Caco-2 (cell line): ENCODE results near the gene TEX11. TPM values are rescaled to one million over a fixed set of nuclear protein-coding genes. Genes with fewer than 3 reads are reported as not detected.

ENCODE experiments used
- BruUV-seq: library from RNA; stranded (reverse); fragments of 400-500 nt; replicated peaks from 2 replicates; lab custom pipeline; 2021; lab: Mats Ljungman, UMichigan
- CTCF ChIA-PET: fragments of 300-600 bp; sonication (Branson Sonifier 250); formaldehyde crosslinking; loops from one replicate; lab custom pipeline; 2022; ENCODE audit warnings: antibody characterized with exemption; lab: Charles Lee
- POLR2A ChIA-PET: fragments of 300-600 bp; sonication (Branson Sonifier 250); formaldehyde crosslinking; loops from one replicate; lab custom pipeline; 2022; ENCODE audit warnings: antibody characterized with exemption; lab: Charles Lee
- DNase-seq, 2 experiments: peaks; one replicate each; pipeline versions ENCODE4 v3.0.0 to v3.0.0-alpha.2; 2020 to 2022
- H3K27me3 ChIP-seq: replicated peaks from 2 replicates; pipeline ENCODE4 v1.6.0; 2011; ENCODE audit warnings: low read length; ENCODE audit not compliant: control insufficient read depth, insufficient read depth
- H3K36me3 ChIP-seq: 2 replicates; pipeline ENCODE4 v1.5.1; 2011; ENCODE audit warnings: low read length; ENCODE audit not compliant: control insufficient read depth, insufficient read depth
- H3K4me1 ChIP-seq: fragments of 250-450 bp; sonication (Bioruptor Pico); 2 replicates; pipeline ENCODE4 v1.5.1; 2020; ENCODE audit warnings: mild to moderate bottlenecking
- H3K4me3 ChIP-seq: 2 replicates; pipeline ENCODE4 v1.5.1; 2011; ENCODE audit warnings: low read depth, mild to moderate bottlenecking, control low read depth, low read length
- H3K9me3 ChIP-seq: fragments of 250-450 bp; sonication (Bioruptor Pico); 2 replicates; pipeline ENCODE4 v1.5.1; 2020; ENCODE audit warnings: mild to moderate bottlenecking, moderate library complexity
- H3K27ac Mint-ChIP-seq: one replicate; pipeline ENCODE4 v1.8.0; 2022; ENCODE audit warnings: mixed read lengths; ENCODE audit not compliant: unreplicated experiment
- H3K27me3 Mint-ChIP-seq: one replicate; pipeline ENCODE4 v1.8.0; 2022; ENCODE audit warnings: mixed read lengths; ENCODE audit not compliant: insufficient read depth, unreplicated experiment
- H3K36me3 Mint-ChIP-seq: one replicate; pipeline ENCODE4 v1.8.0; 2022; ENCODE audit warnings: mild to moderate bottlenecking, mixed read lengths; ENCODE audit not compliant: insufficient read depth, unreplicated experiment
- H3K4me1 Mint-ChIP-seq: one replicate; pipeline ENCODE4 v1.8.0; 2022; ENCODE audit warnings: low read depth, mixed read lengths; ENCODE audit not compliant: unreplicated experiment
- H3K4me3 Mint-ChIP-seq: one replicate; pipeline ENCODE4 v1.8.0; 2022; ENCODE audit warnings: mild to moderate bottlenecking, moderate library complexity, mixed read lengths; ENCODE audit not compliant: unreplicated experiment
- H3K9me3 Mint-ChIP-seq: one replicate; pipeline ENCODE4 v1.8.0; 2022; ENCODE audit warnings: mixed read lengths; ENCODE audit not compliant: unreplicated experiment
- intact Hi-C: fragments of 100-400 bp; cut with micrococcal nuclease; formaldehyde crosslinking; loops from one replicate; pipeline ENCODE4 v1.10.0; 2022; ENCODE audit not compliant: unreplicated experiment
- total RNA-seq: library from RNA; stranded (reverse); gene quantifications from 2 replicates; pipeline ENCODE4 v1.2.3, GENCODE V29; 2022
- TF ChIP-seq, protein P1 (sequence below), 2 experiments: fragments of 200-600 bp in 1 of 2; IDR thresholded peaks; 1 replicate in 1 of 2; 2 replicates in 1 of 2; pipeline versions ENCODE4 v1.5.1 to v1.8.0; 2011 to 2022; ENCODE audit warnings: antibody characterized with exemption in 1 of 2, control low read depth in 1 of 2, inconsistent platforms in 1 of 2, low read depth in 1 of 2, low read length in 1 of 2, mild to moderate bottlenecking in 1 of 2, moderate library complexity in 1 of 2; ENCODE audit not compliant: insufficient read depth in 1 of 2, severe bottlenecking in 1 of 2, unreplicated experiment in 1 of 2

Gene TEX11
- total RNA-seq, 1 experiment from 2014 or later = 0.23 TPM

DNA sequence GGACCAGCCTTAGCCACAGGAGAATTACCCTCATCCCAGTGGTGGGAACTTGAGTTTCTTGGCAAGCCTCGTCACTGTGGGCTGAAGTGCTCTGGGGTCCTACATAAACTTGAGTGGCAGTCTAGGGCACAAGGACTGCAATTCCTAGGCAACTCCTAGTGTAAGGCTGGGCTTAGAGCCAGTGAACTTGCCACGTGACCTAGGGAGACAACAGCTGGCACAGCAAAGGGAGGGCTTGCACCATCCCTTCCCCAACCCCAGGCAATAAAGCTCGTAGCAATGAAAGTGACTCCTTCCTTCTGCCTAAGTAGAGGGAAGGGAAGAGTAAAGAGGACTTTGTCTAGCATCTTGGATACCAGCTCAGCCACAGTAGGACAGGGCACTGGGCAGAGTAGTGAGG, 81.8 kb downstream of the TEX11 start:
- TF ChIP-seq, protein P1, sequence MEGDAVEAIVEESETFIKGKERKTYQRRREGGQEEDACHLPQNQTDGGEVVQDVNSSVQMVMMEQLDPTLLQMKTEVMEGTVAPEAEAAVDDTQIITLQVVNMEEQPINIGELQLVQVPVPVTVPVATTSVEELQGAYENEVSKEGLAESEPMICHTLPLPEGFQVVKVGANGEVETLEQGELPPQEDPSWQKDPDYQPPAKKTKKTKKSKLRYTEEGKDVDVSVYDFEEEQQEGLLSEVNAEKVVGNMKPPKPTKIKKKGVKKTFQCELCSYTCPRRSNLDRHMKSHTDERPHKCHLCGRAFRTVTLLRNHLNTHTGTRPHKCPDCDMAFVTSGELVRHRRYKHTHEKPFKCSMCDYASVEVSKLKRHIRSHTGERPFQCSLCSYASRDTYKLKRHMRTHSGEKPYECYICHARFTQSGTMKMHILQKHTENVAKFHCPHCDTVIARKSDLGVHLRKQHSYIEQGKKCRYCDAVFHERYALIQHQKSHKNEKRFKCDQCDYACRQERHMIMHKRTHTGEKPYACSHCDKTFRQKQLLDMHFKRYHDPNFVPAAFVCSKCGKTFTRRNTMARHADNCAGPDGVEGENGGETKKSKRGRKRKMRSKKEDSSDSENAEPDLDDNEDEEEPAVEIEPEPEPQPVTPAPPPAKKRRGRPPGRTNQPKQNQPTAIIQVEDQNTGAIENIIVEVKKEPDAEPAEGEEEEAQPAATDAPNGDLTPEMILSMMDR (IDR thresholded peaks at IDR 0.05; ENCODE audit: insufficient read depth in 1 of 2, low read depth in 1 of 2, low read length in 1 of 2, severe bottlenecking in 1 of 2, unreplicated experiment in 1 of 2) = no peak
- ChIA-PET POLR2A (no interaction called here), CTCF (no interaction called here)
- H3K9me3 Mint-ChIP-seq = no peaks in the 10 kb centered on the region
- H3K4me1 Mint-ChIP-seq = no peaks in the 10 kb centered on the region
- H3K4me3 ChIP-seq = no peak overlapping the region
- intact Hi-C loops = no loop called here
- no peak for DNase-seq
- BruUV-seq = no TSS peak
- no peaks in the 10 kb centered on the region for H3K4me1 ChIP-seq
- no peaks in the 10 kb centered on the region for H3K36me3 ChIP-seq
- no peak overlapping the region for H3K4me3 Mint-ChIP-seq
- H3K36me3 Mint-ChIP-seq = no peaks in the 10 kb centered on the region
- no peak overlapping the region for H3K27ac Mint-ChIP-seq
- peaks cover 8% of the 10 kb centered on the region for H3K27me3 Mint-ChIP-seq
- H3K27me3 ChIP-seq = no peaks in the 10 kb centered on the region
- no peaks in the 10 kb centered on the region for H3K9me3 ChIP-seq

DNA sequence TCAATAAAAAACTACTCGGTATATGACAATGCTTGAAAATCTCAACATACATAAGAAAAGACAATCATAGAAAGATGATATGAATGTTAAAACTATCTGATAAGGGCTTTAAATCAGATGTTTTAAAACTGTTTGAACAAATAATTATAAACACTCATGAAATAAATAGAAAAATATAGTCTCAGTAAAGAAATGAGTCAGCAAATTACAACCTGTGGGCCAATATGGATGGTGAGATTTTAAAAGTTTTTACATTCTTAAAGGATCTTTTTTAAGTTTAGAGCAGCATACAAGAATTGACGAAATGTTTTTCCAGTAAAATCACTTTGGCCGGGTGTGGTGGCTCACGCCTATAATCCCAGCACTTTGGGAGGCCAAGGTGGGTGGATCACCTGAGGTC, 83.1 kb downstream of the TEX11 start:
- H3K27me3 ChIP-seq = no peaks in the 10 kb centered on the region
- peaks cover 8% of the 10 kb centered on the region for H3K27me3 Mint-ChIP-seq
- CTCF ChIA-PET = no interaction called here
- BruUV-seq = no TSS peak
- H3K27ac Mint-ChIP-seq = no peak overlapping the region
- H3K4me3 Mint-ChIP-seq = no peak overlapping the region
- no peaks in the 10 kb centered on the region for H3K4me1 Mint-ChIP-seq
- no peaks in the 10 kb centered on the region for H3K4me1 ChIP-seq
- TF ChIP-seq, protein P1 (IDR thresholded peaks at IDR 0.05; ENCODE audit: insufficient read depth in 1 of 2, low read depth in 1 of 2, low read length in 1 of 2, severe bottlenecking in 1 of 2, unreplicated experiment in 1 of 2) = no peak
- POLR2A ChIA-PET = no interaction called here
- H3K9me3 ChIP-seq = no peaks in the 10 kb centered on the region
- H3K4me3 ChIP-seq = no peak overlapping the region
- DNase-seq = no peak
- intact Hi-C loops = no loop called here
- no peaks in the 10 kb centered on the region for H3K9me3 Mint-ChIP-seq
- H3K36me3 Mint-ChIP-seq = no peaks in the 10 kb centered on the region
- no peaks in the 10 kb centered on the region for H3K36me3 ChIP-seq

DNA sequence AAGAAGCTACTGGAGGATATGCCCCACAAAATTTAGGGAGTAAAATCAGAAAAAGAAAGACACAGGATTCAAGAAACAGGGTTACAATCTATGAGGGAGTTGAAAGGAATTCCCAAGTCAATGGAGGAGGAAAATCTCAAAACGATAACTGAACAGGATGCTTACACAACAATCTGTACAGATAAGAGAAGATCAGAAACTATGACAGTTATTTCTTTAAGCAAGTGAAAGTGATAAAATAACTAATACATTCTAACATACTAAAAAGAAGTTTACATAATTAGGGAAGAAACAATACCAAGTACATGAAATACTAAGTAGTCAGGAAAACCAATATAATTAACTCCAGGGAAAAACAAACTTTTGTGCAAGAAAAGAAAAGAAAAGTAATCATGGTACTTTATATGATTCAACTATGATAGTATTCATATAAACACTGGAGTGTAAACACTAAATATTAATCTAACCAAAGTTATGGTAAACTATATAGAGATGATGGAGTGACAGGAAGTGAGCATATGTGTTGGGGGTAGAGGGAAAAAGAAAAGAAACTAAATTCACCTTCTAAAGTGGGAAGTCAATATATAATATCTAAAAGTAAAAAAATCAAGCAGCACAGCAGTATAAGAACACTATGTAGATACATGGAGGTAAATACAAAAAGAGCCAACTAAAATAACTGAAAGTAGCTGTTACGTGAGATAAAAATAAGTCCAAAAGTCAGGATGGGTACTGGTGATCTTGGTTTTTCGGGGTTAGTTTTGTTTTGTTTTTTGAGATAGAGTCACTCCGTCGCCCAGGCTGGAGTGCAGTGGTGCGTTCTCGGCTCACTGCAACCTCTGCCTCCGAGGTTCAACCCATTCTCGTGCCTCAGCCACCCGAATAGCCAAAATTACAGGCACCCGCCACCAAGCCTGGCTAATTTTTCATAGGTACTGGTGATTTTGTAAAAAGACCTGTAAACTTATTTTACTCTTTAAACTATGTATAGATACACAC, 99.3 kb downstream of the TEX11 start:
- Mint-ChIP-seq H3K9me3 (no peaks in the 10 kb centered on the region), H3K4me3 (no peak overlapping the region), H3K4me1 (no peaks in the 10 kb centered on the region), H3K27me3 (peaks cover 3% of the 10 kb centered on the region), H3K27ac (no peak overlapping the region), H3K36me3 (no peaks in the 10 kb centered on the region)
- Histone ChIP-seq H3K4me1 (no peaks in the 10 kb centered on the region), H3K36me3 (no peaks in the 10 kb centered on the region), H3K9me3 (no peaks in the 10 kb centered on the region), H3K4me3 (no peak overlapping the region), H3K27me3 (no peaks in the 10 kb centered on the region)
- BruUV-seq = no TSS peak
- no peak for DNase-seq
- POLR2A ChIA-PET = no interaction called here
- CTCF ChIA-PET = no interaction called here
- intact Hi-C loops = no loop called here
- TF ChIP-seq, protein P1 (IDR thresholded peaks at IDR 0.05; ENCODE audit: insufficient read depth in 1 of 2, low read depth in 1 of 2, low read length in 1 of 2, severe bottlenecking in 1 of 2, unreplicated experiment in 1 of 2) = no peak
